ENCODE results near the gene CCBE1.

GRCh38 chr18:59733421-59733820 lies 36.2 kb upstream of the CCBE1 start:
- TF ChIP-seq GATA2 (IDR thresholded peaks at IDR 0.05; ENCODE audit: low read depth, low read length) = no peak
- no peak for TF ChIP-seq GATA3 (IDR thresholded peaks at IDR 0.05; ENCODE audit: low read depth, low read length)
